Stimulated activated CD8-positive, alpha-beta memory T cell treated with anti-CD3 and anti-CD28 coated beads, Interleukin-2, amount 100 ng/mL, for 48 hours (primary cell): ENCODE measurements around the gene ANKS6.
A peak's percentile ranks its signal among the peaks of the same experiment; 100 is the strongest.

Experiments
- DNase-seq, 2 donors: peaks; one replicate each; pipeline ENCODE4 v3.0.0-alpha.2; 2020; ENCODE audit warnings: low read depth in 2 of 2

Gene ANKS6

GRCh38 chr9:98796364-98797101, at the start of gene ANKS6:
ANKS6 (minus strand) TSS chr9:98796555; CDS start chr9:98796491, 64 bp downstream.
- DNase-seq = peak; percentile 70 to 79

- no peak for DNase-seq
These were observed 49.7 kb upstream of the ANKS6 start for GRCh38 chr9:98846081-98846480.

GRCh38 chr9:98842510-98842909, 46.2 kb upstream of the ANKS6 start:
- DNase-seq = no peak

GRCh38 chr9:98839724-98840123, 43.4 kb upstream of the ANKS6 start:
- no peak for DNase-seq

GRCh38 chr9:98838868-98839565, 42.7 kb upstream of the ANKS6 start:
- no peak for DNase-seq

- no peak for DNase-seq
These were observed 42.0 kb upstream of the ANKS6 start for GRCh38 chr9:98838155-98838867.

GRCh38 chr9:98837516-98837915, 41.2 kb upstream of the ANKS6 start:
- no peak for DNase-seq

- no peak for DNase-seq
These were observed 39.9 kb upstream of the ANKS6 start for GRCh38 chr9:98836206-98836605.

GRCh38 chr9:98834386-98834785, 38.0 kb upstream of the ANKS6 start:
- DNase-seq = no peak

- DNase-seq = no peak
These were observed 37.0 kb upstream of the ANKS6 start for GRCh38 chr9:98833090-98833956.

- no peak for DNase-seq
These were observed 36.4 kb upstream of the ANKS6 start for GRCh38 chr9:98832768-98833089.

GRCh38 chr9:98831696-98832095, 35.3 kb upstream of the ANKS6 start:
- no peak for DNase-seq

GRCh38 chr9:98830554-98830953, 34.2 kb upstream of the ANKS6 start:
- no peak for DNase-seq

GRCh38 chr9:98829766-98830165, 33.4 kb upstream of the ANKS6 start:
- no peak for DNase-seq

- no peak for DNase-seq
These were observed 30.4 kb upstream of the ANKS6 start for GRCh38 chr9:98826716-98827115.

- DNase-seq = no peak
These were observed 29.1 kb upstream of the ANKS6 start for GRCh38 chr9:98825414-98825813.

GRCh38 chr9:98823666-98824334, 27.4 kb upstream of the ANKS6 start:
- no peak for DNase-seq

- no peak for DNase-seq
These were observed 26.3 kb upstream of the ANKS6 start for GRCh38 chr9:98822661-98823060.

- no peak for DNase-seq
These were observed 25.5 kb upstream of the ANKS6 start for GRCh38 chr9:98821831-98822230.

- DNase-seq = no peak
These were observed 22.9 kb upstream of the ANKS6 start for GRCh38 chr9:98819231-98819630.

GRCh38 chr9:98818764-98819163, 22.4 kb upstream of the ANKS6 start:
- DNase-seq = no peak
